HG02970 (cell line): Measurements from ENCODE around the gene XAF1.
"Not testable (repeated sequence)": the region's sequence is repeated elsewhere in the genome, so short reads cannot be mapped to it uniquely, and the experiment has no call there.

Experiments used
- ATAC-seq: cut with Tn5 transposase; IDR thresholded peaks from one replicate; pipeline ENCODE4 v1.9.1; 2021; ENCODE audit warnings: mild to moderate bottlenecking, moderate library complexity, moderate number of reproducible peaks; ENCODE audit not compliant: unreplicated experiment, low FRiP score

XAF1 gene

DNA sequence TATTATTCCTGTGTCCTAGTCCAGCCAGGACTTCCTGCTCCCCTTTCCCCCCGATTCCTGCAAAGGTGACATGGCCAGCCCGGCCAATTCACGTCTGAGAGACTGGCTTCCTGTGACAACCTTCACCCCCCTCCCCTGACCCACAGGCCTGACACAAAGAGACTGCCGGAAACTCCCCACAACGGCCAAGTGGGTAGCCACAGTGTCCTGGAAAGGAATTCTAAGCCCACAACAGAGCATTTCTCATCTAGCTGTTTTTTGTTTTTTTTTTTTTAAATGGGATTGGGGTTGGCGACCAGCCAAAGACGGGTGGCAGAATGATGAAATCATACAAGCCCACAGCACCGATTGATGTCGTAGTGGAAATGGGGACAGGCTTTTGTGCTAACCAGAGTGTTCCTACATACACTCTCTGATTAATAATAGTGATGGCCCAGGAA, 2.8 kb upstream of the XAF1 start:
- ATAC-seq: no peak

DNA sequence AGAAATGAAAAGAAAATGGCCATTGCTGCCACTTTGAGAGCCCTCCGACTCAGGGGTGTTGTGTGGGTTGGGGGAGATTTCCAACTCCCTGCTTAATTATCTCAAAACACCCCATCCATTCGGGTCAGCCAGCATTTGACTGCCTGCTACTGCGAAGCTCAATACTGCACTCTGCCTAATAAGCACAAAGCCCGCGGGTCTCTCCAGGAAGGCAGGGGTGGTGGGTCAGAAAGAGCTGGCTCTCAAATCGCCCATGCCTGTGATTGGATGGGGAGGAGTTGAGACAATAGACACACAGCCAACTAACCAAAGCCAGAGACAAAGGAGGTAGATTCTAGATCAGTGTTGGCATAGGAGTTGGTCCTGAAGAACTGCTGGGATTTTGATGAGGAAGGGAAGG, 2.3 kb upstream of the XAF1 start:
- no peak for ATAC-seq

DNA sequence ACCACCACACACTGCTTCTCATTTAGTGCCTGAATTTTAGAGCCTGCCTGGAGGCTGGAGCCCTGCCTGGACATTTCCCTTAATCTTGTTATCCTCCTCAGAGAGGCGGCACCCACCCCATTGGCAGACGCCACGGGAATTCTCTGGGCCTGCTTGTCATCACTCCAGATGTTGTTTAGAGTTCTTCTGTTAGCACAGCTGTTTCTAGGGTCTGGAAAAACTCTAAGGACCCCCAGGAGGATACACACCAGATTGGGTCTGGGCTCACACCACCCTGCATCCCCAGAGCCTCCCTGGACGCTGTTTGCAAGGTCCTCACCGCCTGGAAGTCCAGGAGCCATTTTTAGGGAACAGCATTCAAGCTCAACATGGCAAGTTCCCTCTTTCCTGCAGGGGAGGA, 565 bp upstream of the XAF1 start:
- no peak for ATAC-seq

DNA sequence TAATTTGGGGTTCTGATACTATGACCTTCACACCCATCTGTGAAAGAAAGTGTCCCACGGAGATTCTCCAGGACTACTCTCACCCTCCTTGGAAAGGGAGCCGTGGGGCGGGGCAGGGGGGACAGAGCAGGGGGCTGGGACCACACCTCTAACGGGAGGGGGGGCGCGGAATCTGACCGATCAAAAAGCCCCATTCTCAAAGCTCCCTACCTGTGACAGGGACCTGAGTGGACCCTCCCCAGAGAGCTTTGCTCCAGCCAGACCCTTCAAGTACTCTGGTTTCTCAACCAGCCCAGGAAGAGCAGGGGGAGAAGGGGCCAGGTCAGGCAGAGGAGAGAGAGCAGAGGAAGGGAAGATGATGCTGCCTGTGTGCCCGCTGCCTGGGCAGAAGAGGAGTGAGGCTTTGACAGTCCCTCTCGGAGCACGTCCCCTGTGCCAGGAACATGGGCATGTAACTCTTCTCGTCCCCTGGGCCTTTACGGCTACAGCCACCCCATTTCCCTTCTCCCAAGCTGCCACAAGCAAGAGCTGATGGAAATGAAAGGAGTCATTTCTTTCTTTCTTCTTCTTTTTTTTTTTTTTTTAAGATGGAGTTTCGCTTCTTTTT, 682 bp downstream of the XAF1 start:
- ATAC-seq: no peak

DNA sequence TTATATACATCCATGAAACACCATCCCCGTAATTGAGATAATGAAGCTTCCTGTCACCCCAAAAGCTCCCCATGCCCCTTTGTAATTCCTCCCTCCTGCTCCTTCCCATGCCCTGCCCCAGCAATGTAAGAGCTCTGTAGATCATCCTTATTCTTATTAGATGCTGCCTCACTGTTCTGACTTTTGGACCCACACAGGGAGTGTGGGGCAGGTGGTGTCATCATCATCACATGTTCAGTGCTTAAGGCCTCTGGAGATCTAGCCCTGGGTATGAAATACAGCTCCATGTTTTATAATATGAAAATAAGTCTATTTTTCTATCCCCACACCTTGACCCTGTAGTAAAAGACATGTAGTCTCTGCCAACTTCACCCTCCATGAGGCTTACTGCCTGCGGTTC, 1.9 kb downstream of the XAF1 start:
- ATAC-seq: no peak

DNA sequence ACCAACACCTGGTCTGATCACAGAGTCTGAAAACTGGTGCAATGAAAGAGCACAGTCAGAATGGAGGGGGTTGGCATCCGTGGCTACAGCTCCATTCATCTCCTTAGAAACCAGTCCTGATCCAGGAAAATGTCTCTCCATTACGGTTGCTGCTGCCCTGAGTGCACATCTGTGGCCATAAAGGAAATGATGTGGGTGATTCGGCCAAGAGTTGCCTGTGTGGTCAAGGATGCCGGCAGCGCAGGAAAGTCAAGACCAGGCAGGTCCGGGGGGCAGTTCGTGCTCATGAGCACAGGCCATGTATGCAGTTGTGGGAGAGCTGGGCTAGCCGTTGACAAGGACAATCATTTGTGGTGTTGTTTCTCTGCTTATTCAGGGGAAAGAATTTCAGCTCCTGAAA, 5.9 kb downstream of the XAF1 start:
- no peak for ATAC-seq

DNA sequence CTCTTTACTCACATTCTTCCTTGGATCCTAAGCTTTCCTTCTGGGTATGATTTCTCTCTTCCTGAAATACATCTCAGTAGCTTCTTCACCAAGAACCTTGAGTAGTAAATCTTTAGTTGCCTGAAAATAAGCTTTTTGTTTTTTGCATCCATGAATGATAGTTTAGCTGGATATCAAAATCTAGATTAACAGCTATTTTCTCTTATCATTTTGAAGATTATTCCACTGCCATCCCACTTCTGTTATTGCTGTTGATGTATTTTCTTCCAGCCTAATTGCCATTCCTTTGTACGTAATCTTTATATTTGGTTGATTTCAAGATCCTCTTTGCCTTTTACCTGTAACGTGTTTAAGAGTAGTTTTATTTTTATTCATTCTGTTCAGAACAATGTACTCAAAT, 12.6 kb downstream of the XAF1 start:
- ATAC-seq: no peak

DNA sequence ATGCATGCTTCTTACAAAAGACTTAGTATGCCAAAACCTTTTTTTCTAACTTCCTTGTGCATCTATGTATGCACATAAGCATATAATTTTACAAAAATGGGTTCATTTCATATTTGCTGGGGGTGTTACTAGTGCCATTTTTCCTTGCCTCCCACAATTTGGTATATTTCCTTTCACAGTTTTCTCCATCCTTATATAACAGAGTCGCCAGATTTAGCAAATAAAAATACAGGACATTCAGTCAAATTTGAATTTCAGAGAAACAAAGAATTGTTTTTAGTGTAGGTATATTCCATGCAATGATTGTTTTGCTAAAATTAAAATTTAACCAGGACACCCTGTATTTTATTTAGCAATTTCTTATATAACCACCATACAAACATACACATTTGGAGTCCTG, 16.2 kb downstream of the XAF1 start:
- ATAC-seq: no peak

DNA sequence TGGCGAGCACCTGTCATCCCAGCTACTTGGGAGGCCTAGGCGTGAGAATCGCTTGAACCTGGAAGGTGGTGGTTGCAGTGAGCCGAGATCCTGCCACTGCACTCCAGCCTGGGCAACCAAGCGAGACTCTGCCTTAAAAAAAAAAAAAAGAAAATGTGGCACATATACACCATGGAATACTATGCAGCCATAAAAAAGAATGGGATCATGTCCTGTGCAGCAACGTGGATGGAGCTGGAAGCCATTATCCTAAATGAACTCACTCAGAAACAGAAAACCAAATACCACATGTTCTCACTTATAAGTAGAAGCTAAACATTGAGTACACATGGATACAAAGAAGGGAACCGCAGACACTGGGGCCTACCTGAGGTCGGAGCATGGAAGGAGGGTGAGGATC, 19.1 kb downstream of the XAF1 start:
- ATAC-seq: not testable (repeated sequence)

DNA sequence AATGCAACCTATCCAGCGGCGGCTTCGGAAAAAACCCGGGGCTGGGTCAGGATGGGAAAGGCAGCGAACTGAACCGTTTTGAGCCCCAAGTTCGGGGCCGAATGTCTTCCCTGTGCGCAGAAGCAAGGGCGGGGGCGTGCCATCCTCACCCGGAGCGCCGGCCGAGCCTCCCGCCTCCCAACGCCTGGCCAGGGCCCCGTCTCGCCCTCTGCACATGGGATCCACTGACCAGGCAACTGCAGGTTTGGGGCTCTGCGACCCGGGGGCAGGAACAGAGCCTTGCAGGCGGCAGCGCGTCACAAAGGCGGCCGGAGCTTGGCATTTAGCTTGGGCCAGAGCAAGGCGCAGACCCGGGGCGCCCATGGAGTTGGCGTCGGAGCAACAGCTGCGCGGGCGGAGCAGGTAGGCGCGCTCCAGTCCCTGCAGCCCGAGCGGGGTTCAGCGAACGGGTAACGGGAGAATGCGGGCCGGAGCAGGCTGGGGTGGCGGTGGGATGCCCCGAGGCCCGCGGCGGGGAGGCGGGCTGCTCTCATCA, 20.1 kb downstream of the XAF1 start, which contains the start of gene FBXO39:
Gene FBXO39 (plus strand): TSS at position 345 of the 535 bp plus-strand sequence. CDS start 3,654 bp downstream, outside the sequence.
- ATAC-seq: no peak

DNA sequence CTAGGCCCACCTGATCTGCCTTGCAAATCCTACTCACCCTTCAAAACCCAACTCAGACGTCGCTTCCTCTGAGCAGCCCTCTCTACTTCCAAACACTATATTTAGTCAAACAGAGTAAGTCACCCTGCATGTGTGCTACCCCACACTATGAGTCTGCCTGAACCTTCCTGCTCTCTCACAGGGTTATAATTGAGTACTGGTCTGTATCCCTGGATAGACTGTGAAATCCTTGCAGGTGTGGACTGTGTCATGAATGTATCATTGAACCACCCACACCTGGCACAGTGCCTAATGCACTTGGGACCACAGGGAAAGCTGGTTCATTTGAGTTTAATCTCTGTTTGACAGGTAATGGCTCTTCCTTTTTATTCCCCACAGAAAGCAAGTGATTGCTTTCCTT, 23.6 kb downstream of the XAF1 start:
- ATAC-seq: no peak

DNA sequence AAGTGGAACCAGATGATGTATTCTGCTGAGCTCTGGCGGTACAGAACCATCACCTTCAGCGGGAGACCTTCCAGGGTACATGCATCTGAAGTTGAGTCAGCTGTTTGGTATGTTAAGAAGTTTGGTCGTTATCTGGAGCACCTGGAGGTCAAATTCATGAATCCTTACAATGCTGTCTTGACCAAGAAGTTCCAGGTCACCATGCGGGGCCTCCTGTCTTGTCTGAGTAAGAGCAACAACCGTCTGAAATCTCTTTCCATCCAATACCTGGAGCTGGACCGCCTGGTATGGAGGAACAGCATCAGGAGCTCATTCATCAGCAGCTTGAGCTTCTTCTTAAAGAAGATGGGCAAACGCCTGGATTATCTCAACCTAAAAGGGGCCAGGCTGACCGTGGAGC, 24.2 kb downstream of the XAF1 start:
- no peak for ATAC-seq

DNA sequence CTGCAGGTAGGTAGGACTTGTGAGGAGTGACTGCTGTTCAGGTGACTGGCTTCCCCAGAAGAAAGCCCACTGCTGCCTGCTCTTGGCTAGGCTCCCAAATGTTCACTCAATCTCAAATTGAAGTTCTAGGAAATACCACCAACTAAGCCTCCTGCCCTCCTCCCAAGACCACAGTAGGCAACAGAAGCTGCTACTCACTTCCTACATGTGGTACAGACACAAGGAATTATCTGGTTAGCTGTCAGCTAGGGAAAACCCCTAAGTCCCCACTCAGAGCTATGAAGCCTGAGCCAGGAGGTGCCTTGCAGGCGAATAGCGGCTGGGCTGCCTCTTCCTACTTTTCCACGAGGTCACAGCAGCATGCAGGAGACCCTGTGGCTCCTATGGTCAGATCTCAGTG, 25.0 kb downstream of the XAF1 start:
- ATAC-seq: no peak

DNA sequence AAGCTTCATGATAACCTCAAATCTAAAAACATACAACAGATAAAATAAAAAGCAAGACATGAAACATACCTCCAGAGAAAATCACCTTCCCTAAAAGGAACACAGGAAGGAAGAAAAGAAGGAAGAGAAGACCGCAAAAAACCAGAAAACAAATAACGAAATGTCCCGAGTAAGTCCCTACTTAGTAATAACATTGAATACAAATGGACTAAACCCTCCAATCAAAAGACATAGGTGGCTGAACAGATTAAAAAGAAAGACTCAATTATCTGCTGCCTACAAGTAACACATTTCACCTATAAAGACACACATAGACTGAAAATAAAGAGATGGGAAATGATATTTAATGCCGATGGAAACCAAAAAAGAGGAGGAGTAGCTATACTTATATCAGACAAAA, 26.4 kb downstream of the XAF1 start:
- no peak for ATAC-seq

DNA sequence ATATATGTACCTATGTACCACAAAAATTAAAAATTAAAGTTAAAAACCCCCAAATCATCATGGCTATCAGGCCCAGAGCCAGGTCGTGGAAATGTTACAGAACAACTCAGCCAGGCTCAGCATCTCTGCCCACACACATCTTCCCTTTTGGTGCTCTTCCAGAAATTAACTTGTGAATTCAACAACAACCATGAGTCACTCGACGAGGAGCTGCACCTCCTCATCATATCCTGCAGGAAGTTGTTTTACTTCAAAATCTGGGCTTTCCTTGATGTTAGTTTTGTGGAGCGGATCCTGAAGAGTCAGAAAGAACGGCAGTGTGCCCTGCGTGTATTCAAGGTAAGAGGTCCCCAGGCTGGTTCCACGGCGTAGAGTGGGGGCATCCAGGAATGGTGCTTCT, 30.8 kb downstream of the XAF1 start:
- ATAC-seq: no peak

DNA sequence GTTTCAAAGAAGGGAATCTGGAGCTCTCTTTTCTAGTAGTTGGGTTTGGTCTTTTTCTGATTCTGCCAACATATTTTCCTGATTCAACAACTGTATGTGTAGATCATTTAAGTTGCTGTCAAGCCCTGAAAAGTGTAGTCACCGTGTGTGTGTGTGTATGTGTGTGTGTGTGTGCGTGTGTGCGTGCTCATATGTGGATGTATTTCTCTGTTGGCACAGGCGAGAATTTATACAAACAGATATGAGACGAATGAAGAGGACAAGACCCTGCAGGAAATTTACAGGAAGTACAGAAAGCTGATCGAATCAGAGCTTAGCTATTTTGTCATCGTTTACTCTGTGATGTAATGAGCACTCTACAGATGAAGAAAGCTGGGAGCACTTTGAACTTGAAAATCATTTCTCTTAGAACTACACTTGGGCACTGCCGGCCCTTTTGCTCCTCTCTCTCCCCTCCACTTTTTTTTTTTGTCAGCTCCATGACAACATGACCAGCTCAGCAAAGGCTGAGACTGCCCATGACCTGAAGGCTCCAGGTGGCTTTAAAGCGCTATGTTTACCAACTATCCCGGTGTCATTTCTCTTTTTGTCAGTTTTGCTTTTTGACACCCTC, 31.3 kb downstream of the XAF1 start:
- no peak for ATAC-seq

DNA sequence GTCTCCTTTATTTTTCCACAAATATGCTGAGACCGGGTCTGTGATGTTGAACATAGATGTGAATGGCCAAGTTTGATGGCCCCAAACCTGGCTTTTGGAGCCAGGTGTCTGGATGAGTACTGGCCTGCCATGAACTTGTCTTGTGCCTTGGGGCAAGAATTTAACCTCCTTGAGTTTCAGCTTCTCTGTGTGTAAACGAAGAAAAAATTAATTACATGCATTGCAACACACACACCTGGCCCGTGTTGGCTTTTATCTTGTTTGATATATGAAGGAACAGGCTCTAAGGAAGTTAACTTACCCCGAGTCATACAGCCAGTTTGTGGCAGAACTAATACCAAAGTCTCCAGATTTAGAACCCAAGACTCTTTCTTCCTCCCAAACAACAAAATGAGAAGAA, 33.3 kb downstream of the XAF1 start:
- no peak for ATAC-seq

DNA sequence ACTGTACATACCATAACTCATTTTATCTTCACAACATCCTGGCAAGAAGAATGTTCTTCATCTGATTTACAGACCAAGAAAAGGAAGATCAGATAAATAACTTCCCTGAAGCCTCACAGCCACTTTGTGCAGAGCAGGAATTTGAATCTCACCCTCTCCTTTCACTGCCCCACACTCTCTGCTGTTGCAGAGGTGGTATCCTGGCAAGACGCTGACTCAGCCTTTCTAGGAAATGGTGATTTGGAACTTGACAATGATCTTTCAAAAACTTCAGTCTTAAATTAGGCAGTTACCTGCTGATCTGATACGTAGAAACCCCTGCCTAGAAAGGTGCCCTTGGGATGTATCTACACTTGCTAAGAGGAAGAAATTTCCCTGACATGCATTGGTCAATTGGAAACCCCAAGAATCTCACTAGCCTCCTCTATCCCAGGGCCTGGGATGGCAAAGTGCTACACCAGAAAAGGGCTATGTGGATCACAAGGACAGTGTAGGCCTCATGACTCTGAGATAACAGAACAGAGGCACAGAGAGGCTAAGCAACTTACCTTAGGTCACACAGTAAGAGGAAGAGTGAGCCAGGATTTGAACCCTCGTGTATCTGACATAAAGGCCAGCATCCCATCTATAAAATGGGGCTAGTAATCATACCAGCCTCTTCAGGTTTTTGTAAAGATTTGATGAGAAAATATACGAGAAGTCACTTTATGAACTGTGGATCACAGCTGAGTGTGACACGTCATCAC, 38.1 kb downstream of the XAF1 start:
- ATAC-seq: no peak

DNA sequence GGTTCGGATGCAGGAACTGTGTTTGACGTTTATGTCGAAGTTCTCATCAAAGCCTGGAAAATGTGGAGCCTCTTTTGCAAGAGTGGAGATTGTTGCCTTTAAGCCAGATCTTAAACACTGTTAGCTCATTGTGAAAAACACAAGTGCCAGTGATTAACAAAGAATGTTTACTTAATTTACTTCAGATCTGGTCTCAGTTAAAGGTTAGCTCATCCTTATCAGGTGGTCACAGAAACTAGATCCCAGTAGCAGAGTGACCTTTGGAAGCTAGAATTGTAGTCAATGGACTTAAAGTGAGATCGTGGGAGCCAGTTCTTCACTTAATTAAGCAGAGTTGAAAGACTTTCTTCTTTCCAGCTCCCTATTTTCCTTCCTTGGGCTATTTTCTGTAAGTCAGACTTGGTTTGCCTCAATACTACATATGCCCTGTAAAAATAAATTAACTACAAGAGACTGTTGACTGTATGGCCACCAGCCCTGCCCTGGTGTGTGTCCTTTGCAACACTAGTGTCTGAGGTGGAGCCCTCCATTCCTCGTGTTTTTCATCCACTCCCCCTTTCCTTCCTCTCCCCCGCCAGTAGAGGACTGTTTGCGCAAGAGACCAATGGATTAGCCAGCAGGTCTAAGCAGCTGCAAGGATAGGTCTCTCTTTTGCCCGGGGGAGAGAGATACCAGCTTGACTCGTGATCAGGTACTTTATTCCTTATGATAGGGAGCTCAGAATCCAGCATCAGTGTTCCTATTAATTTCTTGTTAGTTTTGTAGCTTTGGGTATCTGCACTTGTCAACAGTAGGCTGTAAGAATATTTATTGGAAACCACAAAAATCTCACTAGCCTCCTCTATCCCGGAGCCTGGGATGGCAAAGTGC, 40.4 kb downstream of the XAF1 start:
- no peak for ATAC-seq

DNA sequence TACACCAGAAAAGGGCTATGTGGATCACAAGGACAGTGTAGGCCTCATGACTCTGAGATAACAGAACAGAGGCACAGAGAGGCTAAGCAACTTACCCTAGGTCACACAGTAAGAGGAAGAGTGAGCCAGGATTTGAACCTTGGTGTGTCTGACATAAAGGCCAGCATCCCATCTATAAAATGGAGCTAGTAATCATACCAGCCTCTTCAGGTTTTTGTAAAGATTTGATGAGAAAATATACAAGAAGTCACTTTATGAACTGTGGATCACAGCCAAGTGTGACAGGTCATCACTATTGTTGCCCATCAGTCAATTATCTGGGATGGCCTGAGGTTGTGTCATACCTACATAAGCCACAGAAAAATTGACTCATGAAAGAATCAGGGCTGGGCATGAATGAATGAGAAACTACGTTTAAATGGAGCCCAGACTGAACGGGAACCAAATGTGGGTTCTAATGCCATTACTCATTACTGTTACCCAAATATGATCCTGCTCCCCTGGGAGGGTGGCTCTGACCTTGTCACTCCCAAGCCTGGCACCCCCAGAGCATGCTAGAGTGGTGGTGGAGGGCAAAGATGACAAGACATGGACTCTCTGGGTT, 41.1 kb downstream of the XAF1 start:
- no peak for ATAC-seq
